H7 (cell line): Measurements from ENCODE around the gene PCDHGB2. TPM values are rescaled to one million over a fixed set of nuclear protein-coding genes. Genes with fewer than 3 reads are reported as not detected.
"Not testable (repeated sequence)": the region's sequence is repeated elsewhere in the genome, so short reads cannot be mapped to it uniquely, and the experiment has no call there.

Source experiments
- DNase-seq: peaks from one replicate; pipeline ENCODE4 v3.0.0; 2012
- H3K27me3 ChIP-seq: 2 replicates; pipeline ENCODE4 v1.6.0; 2011; ENCODE audit warnings: mild to moderate bottlenecking, low read length; ENCODE audit not compliant: control insufficient read depth, insufficient read depth
- H3K36me3 ChIP-seq: replicated peaks from 2 replicates; pipeline ENCODE4 v1.5.1; 2011; ENCODE audit warnings: low read length; ENCODE audit not compliant: control insufficient read depth, insufficient read depth
- H3K4me3 ChIP-seq: 2 replicates; pipeline ENCODE4 v1.5.1; 2011; ENCODE audit warnings: low read depth, mild to moderate bottlenecking, control low read depth, low read length, moderate library complexity; ENCODE audit not compliant: insufficient read depth
- total RNA-seq: library from RNA; depleted of rRNA; stranded (reverse); fragments of >200 nt; shearing (Covaris generic); gene quantifications from 2 replicates; pipeline ENCODE4 v1.2.3, GENCODE V29; 2014

The PCDHGB2 gene
- total RNA-seq, 1 experiment from 2014 or later, result 0.03 TPM

DNA sequence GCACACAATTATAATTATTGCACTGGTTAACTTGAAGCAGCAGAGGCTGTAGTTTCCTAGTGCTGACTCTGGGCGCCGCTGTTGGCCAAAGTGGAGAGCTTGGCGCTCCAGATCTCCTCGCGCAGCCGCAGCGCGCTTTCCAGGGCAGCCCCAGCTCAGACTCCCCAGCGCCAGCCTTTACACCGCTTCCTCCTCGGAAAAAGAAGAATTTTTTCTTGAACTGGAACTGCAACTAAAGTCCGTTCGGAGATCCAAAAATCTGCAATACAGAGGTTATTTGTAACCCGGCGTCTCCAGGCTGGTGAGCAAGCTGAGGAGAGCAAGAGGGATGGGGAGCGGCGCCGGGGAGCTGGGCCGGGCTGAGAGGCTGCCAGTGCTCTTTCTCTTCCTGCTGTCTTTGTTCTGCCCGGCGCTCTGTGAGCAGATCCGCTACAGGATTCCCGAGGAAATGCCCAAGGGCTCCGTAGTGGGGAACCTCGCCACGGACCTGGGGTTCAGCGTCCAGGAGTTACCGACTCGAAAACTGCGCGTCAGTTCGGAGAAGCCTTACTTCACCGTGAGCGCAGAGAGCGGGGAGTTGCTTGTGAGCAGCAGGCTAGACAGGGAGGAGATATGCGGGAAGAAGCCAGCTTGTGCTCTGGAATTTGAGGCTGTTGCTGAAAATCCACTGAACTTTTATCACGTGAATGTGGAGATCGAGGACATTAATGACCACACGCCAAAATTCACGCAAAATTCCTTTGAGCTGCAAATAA is 27.9 kb downstream of the PCDHGB2 start, which contains the start of gene PCDHGB4:
TSS of gene PCDHGB4 (plus strand) at position 142 of the 755 bp plus-strand sequence. CDS start at position 329, 187 bp downstream.
- H3K36me3 ChIP-seq, H3K27me3 ChIP-seq: not testable (repeated sequence)
- peak; percentile 50 for DNase-seq
- peak within 1 kb of the TSS; percentile 41; the same call in 1 of the 2 replicates for H3K4me3 ChIP-seq

DNA sequence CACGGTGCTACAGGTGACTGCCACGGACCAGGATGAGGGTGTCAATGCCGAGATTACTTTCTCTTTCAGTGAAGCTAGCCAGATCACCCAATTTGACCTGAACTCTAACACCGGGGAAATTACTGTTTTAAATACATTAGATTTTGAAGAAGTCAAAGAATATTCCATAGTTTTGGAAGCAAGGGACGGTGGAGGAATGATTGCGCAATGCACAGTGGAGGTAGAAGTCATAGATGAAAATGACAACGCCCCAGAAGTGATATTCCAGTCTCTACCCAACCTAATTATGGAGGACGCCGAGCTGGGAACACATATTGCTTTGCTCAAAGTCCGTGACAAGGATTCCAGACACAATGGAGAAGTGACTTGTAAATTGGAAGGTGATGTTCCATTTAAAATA is 28.9 kb downstream of the PCDHGB2 start:
- Histone ChIP-seq H3K36me3 (no peaks in the 10 kb centered on the region), H3K27me3 (no peaks in the 10 kb centered on the region), H3K4me3 (no peak overlapping the region)
- DNase-seq, result no peak

DNA sequence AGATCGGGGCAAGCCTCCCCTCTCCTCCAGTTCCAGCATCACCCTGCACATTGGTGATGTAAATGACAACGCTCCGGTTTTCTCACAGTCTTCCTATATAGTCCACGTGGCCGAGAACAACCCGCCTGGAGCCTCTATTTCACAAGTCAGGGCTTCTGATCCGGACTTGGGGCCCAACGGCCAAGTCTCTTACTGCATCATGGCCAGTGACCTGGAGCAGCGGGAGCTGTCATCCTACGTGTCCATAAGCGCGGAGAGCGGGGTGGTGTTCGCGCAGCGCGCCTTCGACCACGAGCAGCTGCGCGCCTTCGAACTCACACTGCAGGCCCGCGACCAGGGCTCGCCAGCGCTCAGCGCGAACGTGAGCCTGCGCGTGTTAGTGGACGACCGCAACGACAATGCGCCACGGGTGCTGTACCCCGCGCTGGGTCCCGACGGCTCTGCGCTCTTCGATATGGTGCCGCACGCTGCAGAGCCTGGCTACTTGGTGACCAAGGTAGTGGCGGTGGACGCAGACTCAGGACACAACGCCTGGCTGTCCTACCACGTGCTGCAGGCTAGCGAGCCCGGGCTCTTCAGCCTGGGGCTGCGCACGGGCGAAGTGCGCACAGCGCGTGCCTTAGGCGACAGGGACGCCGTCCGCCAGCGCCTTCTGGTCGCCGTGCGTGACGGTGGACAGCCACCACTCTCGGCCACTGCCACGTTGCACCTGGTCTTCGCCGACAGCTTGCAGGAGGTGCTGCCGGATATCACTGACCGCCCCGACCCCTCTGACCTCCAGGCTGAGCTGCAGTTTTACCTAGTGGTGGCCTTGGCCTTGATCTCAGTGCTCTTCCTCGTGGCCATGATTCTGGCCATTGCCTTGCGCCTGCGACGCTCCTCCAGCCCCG is 29.6 kb downstream of the PCDHGB2 start:
- no peaks in the 10 kb centered on the region for H3K36me3 ChIP-seq
- no peak overlapping the region for H3K4me3 ChIP-seq
- DNase-seq, result no peak
- H3K27me3 ChIP-seq, result no peaks in the 10 kb centered on the region

- H3K36me3 ChIP-seq, result no peaks in the 10 kb centered on the region
- DNase-seq, result no peak
- no peak within 1 kb of the TSS for H3K4me3 ChIP-seq
These were observed 32.8 kb downstream of the PCDHGB2 start, which contains the start of gene PCDHGA8 for GRCh38 chr5:141392429-141393198. TSS of gene PCDHGA8 (plus strand) at chr5:141392633. CDS start at chr5:141392814, 181 bp downstream.

GRCh38 chr5:141393267-141393666 is 33.5 kb downstream of the PCDHGB2 start:
- Histone ChIP-seq H3K4me3 (no peak overlapping the region), H3K27me3 (no peaks in the 10 kb centered on the region), H3K36me3 (no peaks in the 10 kb centered on the region)
- no peak for DNase-seq

More at GRCh38 chr5:141392429-141393198, 32.8 kb downstream of the PCDHGB2 start, which contains the start of gene PCDHGA8:
- H3K27me3 ChIP-seq, result no peaks in the 10 kb centered on the region

DNA sequence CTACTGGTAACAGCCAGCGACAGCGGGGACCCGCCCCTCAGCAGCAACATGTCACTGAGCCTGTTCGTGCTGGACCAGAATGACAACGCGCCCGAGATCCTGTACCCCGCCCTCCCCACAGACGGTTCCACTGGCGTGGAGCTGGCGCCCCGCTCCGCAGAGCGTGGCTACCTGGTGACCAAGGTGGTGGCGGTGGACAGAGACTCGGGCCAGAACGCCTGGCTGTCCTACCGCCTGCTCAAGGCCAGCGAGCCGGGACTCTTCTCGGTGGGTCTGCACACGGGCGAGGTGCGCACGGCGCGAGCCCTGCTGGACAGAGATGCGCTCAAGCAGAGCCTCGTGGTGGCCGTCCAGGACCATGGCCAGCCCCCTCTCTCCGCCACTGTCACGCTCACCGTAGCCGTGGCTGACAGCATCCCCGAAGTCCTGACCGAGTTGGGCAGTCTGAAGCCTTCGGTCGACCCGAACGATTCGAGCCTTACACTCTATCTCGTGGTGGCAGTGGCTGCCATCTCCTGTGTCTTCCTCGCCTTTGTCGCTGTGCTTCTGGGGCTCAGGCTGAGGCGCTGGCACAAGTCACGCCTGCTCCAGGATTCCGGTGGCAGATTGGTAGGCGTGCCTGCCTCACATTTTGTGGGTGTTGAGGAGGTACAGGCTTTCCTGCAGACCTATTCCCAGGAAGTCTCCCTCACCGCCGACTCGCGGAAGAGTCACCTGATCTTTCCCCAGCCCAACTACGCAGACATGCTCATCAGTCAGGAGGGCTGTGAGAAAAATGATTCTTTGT is 34.8 kb downstream of the PCDHGB2 start:
- H3K27me3 ChIP-seq, H3K4me3 ChIP-seq, DNase-seq, H3K36me3 ChIP-seq: not testable (repeated sequence)

- peak; percentile 41 for DNase-seq
- H3K27me3 ChIP-seq, H3K36me3 ChIP-seq, H3K4me3 ChIP-seq: not testable (repeated sequence)
These were observed 38.2 kb downstream of the PCDHGB2 start, which contains the start of gene PCDHGB5 for GRCh38 chr5:141397756-141398551. TSS of gene PCDHGB5 (plus strand) at chr5:141397947. CDS start at chr5:141398128, 181 bp downstream.

- Histone ChIP-seq H3K27me3 (no peaks in the 10 kb centered on the region), H3K4me3 (no peak overlapping the region)
These were observed 38.8 kb downstream of the PCDHGB2 start for GRCh38 chr5:141398608-141399007.

GRCh38 chr5:141399555-141400258 is 39.9 kb downstream of the PCDHGB2 start:
- DNase-seq, result no peak
- Histone ChIP-seq H3K27me3 (no peaks in the 10 kb centered on the region), H3K36me3 (no peaks in the 10 kb centered on the region), H3K4me3 (no peak overlapping the region)

More at GRCh38 chr5:141398608-141399007, 38.8 kb downstream of the PCDHGB2 start:
- peak; percentile 28 for DNase-seq
- no peaks in the 10 kb centered on the region for H3K36me3 ChIP-seq

DNA sequence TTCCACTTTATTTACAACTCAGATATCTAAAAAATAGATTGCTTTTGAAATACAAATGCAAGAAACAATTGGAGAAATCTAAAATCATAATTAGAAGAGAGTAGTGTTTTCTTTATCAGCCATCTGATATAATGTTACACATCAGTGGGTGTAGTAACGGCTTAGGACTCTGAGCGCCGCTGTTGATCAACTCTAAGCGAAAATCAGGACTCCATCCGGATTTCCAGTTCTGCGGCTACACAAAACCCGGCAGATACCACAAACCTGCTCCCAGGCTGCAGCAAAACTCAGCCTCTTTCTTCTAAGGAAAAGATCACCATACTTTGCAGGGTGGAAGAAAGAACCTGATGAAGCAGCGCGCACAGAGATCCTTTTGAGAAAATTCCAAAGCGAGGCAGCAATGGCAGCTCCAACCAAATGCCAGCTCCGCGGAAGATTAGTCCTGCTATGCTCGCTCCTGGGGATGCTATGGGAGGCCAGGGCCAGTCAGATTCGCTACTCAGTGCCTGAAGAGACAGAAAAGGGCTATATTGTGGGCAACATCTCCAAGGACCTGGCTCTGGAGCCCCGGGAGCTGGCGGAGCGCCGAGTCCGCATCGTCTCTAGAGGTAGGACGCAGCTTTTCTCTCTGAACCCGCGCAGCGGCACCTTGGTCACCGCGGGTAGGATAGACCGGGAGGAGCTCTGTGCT is 42.9 kb downstream of the PCDHGB2 start, which contains the start of gene PCDHGA9:
TSS of gene PCDHGA9 (plus strand) at position 226 of the 691 bp plus-strand sequence. CDS start at position 401, 175 bp downstream.
- no peaks in the 10 kb centered on the region for H3K27me3 ChIP-seq
- DNase-seq, result peak; percentile 78
- H3K4me3 ChIP-seq, result no peak within 1 kb of the TSS
- no peaks in the 10 kb centered on the region for H3K36me3 ChIP-seq

DNA sequence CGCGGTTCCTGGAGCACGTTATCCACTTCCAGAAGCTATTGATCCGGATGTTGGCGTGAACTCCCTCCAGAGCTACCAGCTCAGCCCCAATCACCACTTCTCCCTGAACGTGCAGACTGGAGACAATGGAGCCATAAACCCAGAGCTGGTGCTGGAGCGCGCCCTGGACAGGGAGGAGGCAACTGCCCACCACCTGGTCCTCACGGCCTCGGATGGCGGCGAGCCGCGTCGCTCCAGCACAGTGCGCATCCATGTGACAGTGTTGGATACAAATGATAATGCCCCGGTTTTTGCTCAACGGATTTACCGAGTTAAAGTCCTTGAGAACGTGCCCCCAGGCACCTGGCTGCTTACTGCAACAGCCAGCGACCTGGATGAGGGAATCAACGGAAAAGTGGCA is 43.6 kb downstream of the PCDHGB2 start:
- no peak overlapping the region for H3K4me3 ChIP-seq
- no peak for DNase-seq
- no peaks in the 10 kb centered on the region for H3K36me3 ChIP-seq
- H3K27me3 ChIP-seq, result no peaks in the 10 kb centered on the region; the same call in 1 of the 2 replicates
